LNCaP clone FGC (cell line): ENCODE measurements around the gene TNFRSF4.

Source experiments
- DNase-seq: peaks from one replicate; pipeline ENCODE4 v3.0.0-alpha.2; 2011; ENCODE audit warnings: low read depth
- H3K4me3 ChIP-seq: 2 replicates; pipeline ENCODE4 v1.5.1; 2011; ENCODE audit warnings: mild to moderate bottlenecking, low read depth, low read length, control low read depth
- TF ChIP-seq, protein P1 (sequence below): IDR thresholded peaks from 2 replicates; pipeline ENCODE4 v1.5.1; 2012; ENCODE audit warnings: mild to moderate bottlenecking; ENCODE audit not compliant: control insufficient read depth, insufficient read depth; ENCODE audit errors: extremely low read depth

Gene TNFRSF4

DNA sequence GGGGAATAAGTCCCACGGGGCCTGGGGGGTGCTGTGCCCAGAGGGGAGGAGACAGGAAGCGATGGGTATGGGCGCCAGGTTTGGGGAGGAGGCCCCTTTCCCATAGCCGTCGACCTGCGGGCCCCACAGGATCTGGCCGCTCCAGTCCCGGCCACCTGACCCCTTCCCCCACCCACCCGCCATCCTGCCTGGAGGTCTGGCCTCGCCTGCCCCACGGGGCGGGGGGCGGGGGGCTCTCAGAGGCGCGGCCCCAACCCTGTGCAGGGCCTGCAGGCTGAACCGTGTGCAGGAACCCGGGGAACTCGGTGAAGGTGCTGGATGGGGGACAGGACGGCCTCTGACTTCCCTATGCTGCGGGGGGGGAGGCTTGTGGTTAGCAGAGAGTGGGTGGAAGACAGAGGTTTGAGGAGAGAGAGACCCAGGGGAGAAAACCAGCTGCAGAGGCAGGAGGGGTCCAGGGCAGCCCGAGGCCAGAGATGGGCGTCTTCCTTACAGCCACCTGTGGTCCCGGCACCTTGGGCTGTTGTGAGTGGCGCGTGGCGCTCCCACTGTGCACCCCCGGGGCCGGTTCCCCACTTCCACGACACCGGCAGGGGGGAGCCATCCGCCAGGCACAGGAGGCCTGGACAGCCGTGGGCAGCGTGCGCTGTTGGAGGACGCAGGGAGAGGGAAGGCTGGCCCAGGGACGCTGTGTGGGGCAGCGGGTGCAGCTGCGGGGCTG is 5.1 kb downstream of the TNFRSF4 start:
- no peak for DNase-seq
- no peak overlapping the region for H3K4me3 ChIP-seq
- TF ChIP-seq, protein P1, sequence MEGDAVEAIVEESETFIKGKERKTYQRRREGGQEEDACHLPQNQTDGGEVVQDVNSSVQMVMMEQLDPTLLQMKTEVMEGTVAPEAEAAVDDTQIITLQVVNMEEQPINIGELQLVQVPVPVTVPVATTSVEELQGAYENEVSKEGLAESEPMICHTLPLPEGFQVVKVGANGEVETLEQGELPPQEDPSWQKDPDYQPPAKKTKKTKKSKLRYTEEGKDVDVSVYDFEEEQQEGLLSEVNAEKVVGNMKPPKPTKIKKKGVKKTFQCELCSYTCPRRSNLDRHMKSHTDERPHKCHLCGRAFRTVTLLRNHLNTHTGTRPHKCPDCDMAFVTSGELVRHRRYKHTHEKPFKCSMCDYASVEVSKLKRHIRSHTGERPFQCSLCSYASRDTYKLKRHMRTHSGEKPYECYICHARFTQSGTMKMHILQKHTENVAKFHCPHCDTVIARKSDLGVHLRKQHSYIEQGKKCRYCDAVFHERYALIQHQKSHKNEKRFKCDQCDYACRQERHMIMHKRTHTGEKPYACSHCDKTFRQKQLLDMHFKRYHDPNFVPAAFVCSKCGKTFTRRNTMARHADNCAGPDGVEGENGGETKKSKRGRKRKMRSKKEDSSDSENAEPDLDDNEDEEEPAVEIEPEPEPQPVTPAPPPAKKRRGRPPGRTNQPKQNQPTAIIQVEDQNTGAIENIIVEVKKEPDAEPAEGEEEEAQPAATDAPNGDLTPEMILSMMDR = no peak

DNA sequence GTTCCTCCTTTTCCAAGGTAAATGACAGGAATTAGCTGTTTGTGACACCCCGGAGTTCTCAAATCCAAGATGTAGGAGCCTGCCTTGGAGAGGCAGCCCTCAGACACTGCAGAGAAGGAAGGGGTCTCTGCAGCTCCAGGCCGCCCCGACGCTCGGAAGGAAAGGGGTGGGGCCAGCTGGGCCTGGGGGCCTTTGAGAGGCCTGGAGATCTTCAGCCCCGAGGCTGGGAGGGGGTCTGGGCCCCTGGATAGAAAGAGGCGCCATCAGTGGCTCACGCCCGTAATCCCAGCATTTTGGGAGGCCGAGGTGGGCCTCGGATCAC is 6.4 kb downstream of the TNFRSF4 start:
- TF ChIP-seq, protein P1 = no peak
- DNase-seq = no peak
- H3K4me3 ChIP-seq = no peak overlapping the region

DNA sequence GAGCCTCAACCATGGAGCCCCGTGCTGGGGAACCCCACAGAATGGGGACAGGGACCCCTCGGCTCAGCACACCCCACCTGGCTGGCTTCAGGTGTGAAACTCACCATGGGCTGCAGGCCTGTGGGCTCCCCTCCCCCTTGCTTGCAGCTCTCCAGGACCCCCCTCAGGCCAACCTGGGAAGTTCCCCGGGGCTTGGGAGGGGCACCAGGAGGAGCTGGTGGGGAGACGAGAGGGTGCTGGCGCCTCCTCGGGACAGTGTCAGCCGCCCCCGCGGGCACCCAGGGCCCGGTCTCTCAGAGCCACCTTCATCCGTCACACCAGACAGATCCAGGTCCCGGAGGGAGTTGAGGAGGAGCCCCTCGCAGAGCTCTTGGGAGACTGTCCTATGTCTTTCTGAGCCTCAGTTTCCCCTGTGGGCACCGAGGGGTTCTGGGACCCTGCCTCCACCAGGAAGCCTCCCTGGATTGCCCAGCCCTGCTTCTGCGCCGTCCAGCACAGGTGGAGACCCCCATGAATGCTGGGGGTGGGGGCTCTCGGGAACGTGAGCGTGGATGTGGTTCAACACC is 6.9 kb downstream of the TNFRSF4 start:
- TF ChIP-seq, protein P1 = no peak
- DNase-seq = no peak
- H3K4me3 ChIP-seq = no peak overlapping the region

DNA sequence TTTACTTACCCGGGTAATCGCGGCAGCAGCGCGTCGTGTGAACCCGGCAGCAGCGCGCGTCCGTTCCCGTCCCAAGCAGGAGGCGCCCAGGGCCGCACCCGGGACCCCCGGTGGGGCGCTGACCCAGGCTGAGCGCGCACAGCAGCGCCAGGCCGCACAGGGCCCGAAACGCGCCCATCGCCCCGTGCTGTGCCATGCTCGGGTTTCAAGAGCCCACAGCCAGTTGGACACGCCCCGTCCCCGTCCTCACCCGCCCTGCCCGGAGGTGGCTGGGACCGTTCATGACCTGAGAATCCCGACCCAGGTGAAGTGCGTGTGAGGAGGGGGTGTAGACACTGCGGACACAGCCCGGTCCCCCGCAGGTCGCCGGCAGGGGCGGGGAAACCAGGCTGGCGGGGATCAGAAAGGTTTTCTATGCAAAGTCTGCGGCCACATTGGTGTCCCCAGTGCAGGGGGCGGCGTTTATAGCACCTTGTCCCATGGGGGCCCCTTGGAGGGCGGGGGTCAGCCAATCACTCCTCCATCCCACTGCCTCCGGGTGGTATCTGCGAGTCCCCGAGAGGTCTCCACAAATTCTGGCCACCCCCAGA is 7.5 kb downstream of the TNFRSF4 start, which contains the start of gene TNFRSF18:
Gene TNFRSF18 (minus strand): TSS at position 217 of the 590 bp plus-strand sequence. CDS start 21 bp downstream, at position 196.
- H3K4me3 ChIP-seq = peak within 1 kb of the TSS; percentile 13
- TF ChIP-seq, protein P1 = no peak
- DNase-seq = no peak

DNA sequence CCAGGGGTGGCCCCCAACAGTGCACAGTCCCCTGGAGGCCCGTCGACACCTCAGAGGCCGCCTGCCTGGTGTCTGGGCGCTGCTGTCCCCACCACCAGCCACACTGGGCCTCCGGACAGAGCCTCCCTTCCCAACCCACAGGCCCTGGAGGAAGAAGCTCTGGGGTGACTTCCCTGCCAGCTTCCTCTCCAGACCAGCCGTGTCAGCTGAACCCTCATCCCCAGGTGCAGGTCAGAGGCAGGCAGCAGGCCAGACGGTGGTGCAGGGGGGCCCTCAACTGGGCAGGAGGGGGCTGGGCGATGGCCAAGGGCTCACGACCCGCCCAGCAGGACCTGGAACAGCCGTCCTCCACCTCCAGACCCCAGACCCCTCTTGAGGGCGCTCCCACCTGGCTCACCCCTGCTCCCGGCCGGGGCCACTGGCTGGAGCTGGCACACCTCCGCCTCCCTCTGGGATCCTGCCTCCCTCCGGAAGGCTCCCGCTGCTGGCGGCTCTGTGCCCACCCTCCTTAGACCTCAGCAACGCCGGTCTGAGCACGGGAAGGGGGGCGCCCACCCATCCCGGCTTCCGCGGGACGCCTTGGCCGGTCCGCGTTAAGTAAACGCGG is 8.1 kb downstream of the TNFRSF4 start:
- DNase-seq = no peak
- TF ChIP-seq, protein P1 = no peak
- H3K4me3 ChIP-seq = peak overlapping the region; percentile 13; the same call in 1 of the 2 replicates

DNA sequence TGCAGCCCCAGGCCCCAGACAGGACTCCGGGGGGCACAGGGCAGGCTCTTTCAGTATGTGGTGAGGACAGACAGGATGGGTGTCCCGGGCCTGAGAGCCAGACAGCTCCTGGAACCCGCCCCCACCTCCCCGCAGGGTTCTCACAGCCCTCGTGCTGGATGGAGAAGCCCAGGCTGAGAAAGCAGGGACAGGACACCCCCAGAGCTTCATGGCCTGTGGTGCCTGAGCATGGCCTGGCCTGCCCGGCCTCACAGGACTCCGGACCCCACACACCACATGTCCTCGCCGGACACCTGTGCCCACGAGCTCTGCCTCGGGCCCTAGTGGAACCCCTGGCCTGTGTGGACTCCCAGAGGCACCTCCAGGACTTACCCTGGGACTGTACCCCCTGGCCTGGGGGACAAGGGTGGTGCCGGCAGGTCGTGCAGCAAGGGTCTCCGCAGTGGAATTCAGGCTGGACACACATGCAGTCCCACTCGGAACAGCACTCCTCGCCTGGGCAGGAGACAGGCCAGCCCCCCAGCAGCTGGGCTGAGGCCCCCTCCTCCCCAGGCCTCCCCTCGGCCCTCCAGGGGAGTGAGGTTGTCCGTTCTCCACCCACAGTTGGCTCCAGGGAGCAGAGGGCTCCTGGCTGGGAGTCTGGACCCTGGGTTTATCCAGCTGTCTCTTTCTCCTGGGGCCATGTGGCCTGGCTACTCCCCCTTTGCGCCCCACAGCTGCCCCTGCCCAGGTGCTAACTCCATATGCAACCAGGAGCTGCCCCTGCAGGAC is 8.8 kb downstream of the TNFRSF4 start:
- TF ChIP-seq, protein P1 = no peak
- no peak for DNase-seq
- H3K4me3 ChIP-seq = no peak overlapping the region
